H1 (cell line): ENCODE data around the gene ARID1B. TPM values are rescaled to one million over a fixed set of nuclear protein-coding genes. Genes with fewer than 3 reads are reported as not detected.

Experiments
- FOSL1 ChIP-seq: IDR thresholded peaks from 2 replicates; pipeline ENCODE4 v1.6.1; 2011; ENCODE audit warnings: mild to moderate bottlenecking, low read depth, low read length, moderate library complexity; ENCODE audit not compliant: insufficient read depth
- MAX ChIP-seq: IDR thresholded peaks from 2 replicates; pipeline ENCODE4 v1.6.1; 2012; ENCODE audit warnings: inconsistent platforms
- NANOG ChIP-seq: IDR thresholded peaks from 2 replicates; pipeline ENCODE4 v1.6.1; 2011; ENCODE audit warnings: low read length, low read depth, mild to moderate bottlenecking, inconsistent platforms; ENCODE audit not compliant: insufficient read depth, poor library complexity, severe bottlenecking
- NRF1 ChIP-seq: IDR thresholded peaks from 2 replicates; pipeline ENCODE4 v1.6.1; 2011; ENCODE audit warnings: mild to moderate bottlenecking, low read depth, low read length, improper control_type of control experiment
- POLR2A ChIP-seq, 2 experiments: IDR thresholded peaks; 1 replicate in 1 of 2; 2 replicates in 1 of 2; pipeline ENCODE4 v1.6.1; 2011; ENCODE audit warnings: low read depth in 2 of 2, low read length in 2 of 2, mild to moderate bottlenecking in 2 of 2; ENCODE audit errors: control extremely low read depth in 1 of 2
- RAD21 ChIP-seq, 2 experiments: IDR thresholded peaks in 1 of 2; conservative IDR thresholded peaks in 1 of 2; 2 replicates each; pipeline ENCODE4 v1.6.1; 2011; ENCODE audit warnings: low read depth in 2 of 2, low read length in 2 of 2, improper control_type of control experiment in 1 of 2, inconsistent platforms in 1 of 2, mild to moderate bottlenecking in 1 of 2, moderate library complexity in 1 of 2
- RBBP5 ChIP-seq: IDR thresholded peaks from 2 replicates; pipeline ENCODE4 v1.7.1; 2012; ENCODE audit warnings: low read depth, mild to moderate bottlenecking, inconsistent platforms, low read length, moderate library complexity, borderline replicate concordance
- SAP30 ChIP-seq: fragments of 300-600 bp; sonication (generic); IDR thresholded peaks from 2 replicates; pipeline ENCODE4 v1.7.1; 2012; ENCODE audit warnings: low read length, moderate library complexity, mild to moderate bottlenecking, inconsistent platforms; ENCODE audit not compliant: insufficient read depth, insufficient replicate concordance
- polyA plus RNA-seq, 7 experiments: library from polyadenylated mRNA; depleted of rRNA in 3 of 7; stranded (reverse) in 5 of 7; unstranded in 2 of 7; fragments of >200 nt in 5 of 7; fragments of 200-250 nt in 2 of 7; gene quantifications; 1 replicate in 5 of 7; 2 replicates in 1 of 7; 4 replicates in 1 of 7; pipeline versions ENCODE4 v1.2.1 to v1.2.3, GENCODE V29; 2011 to 2013; ENCODE audit warnings: missing spikeins in 2 of 7, mixed read lengths in 2 of 7
- total RNA-seq: library from RNA; stranded (reverse); fragmentation: NEBNext Ultra II Directional; extraction: Animal tissue kit (Norgen Biotek cat#: 25700); gene quantifications from 2 replicates; pipeline ENCODE4 v1.2.1, GENCODE V29; 2021

The ARID1B gene
- total and polyA plus RNA-seq, 2 of the 8 experiments (the other 6 are each of a cell fraction or from before 2014, with no cell fraction given): 24.3 to 70.3 TPM

- no peak for TF ChIP-seq NRF1
- TF ChIP-seq MAX: no peak
- TF ChIP-seq NANOG: no peak
- TF ChIP-seq POLR2A (IDR thresholded peaks at IDR 0.05; ENCODE audit: control extremely low read depth in 1 of 2, low read depth in 2 of 2, low read length in 2 of 2): no peak
- no peak for TF ChIP-seq FOSL1
- no peak for TF ChIP-seq RAD21 (IDR thresholded peaks at IDR 0.05 in 1 of 2, conservative IDR thresholded peaks at IDR 0.05 in 1 of 2; ENCODE audit: low read depth in 2 of 2, low read length in 2 of 2)
- TF ChIP-seq SAP30: no peak
- no peak for TF ChIP-seq RBBP5
Measured at GRCh38 chr6:156954191-156954590, 177.0 kb downstream of the ARID1B start (continued).
